Stimulated activated CD8-positive, alpha-beta memory T cell treated with anti-CD3 and anti-CD28 coated beads, Interleukin-12 subunit alpha, Interleukin-12 subunit beta, amount 100 ng/mL, for 24 hours (primary cell): Measurements from ENCODE around the gene TDRD9.
"Not testable (repeated sequence)": the region's sequence is repeated elsewhere in the genome, so short reads cannot be mapped to it uniquely, and the experiment has no call there.

Source experiments
- DNase-seq: peaks from one replicate; pipeline ENCODE4 v3.0.0-alpha.2; 2020; ENCODE audit errors: extremely low read depth

TDRD9 gene, protein sequence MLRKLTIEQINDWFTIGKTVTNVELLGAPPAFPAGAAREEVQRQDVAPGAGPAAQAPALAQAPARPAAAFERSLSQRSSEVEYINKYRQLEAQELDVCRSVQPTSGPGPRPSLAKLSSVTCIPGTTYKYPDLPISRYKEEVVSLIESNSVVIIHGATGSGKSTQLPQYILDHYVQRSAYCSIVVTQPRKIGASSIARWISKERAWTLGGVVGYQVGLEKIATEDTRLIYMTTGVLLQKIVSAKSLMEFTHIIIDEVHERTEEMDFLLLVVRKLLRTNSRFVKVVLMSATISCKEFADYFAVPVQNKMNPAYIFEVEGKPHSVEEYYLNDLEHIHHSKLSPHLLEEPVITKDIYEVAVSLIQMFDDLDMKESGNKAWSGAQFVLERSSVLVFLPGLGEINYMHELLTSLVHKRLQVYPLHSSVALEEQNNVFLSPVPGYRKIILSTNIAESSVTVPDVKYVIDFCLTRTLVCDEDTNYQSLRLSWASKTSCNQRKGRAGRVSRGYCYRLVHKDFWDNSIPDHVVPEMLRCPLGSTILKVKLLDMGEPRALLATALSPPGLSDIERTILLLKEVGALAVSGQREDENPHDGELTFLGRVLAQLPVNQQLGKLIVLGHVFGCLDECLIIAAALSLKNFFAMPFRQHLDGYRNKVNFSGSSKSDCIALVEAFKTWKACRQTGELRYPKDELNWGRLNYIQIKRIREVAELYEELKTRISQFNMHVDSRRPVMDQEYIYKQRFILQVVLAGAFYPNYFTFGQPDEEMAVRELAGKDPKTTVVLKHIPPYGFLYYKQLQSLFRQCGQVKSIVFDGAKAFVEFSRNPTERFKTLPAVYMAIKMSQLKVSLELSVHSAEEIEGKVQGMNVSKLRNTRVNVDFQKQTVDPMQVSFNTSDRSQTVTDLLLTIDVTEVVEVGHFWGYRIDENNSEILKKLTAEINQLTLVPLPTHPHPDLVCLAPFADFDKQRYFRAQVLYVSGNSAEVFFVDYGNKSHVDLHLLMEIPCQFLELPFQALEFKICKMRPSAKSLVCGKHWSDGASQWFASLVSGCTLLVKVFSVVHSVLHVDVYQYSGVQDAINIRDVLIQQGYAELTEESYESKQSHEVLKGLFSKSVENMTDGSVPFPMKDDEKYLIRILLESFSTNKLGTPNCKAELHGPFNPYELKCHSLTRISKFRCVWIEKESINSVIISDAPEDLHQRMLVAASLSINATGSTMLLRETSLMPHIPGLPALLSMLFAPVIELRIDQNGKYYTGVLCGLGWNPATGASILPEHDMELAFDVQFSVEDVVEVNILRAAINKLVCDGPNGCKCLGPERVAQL (N-terminal part only)

DNA sequence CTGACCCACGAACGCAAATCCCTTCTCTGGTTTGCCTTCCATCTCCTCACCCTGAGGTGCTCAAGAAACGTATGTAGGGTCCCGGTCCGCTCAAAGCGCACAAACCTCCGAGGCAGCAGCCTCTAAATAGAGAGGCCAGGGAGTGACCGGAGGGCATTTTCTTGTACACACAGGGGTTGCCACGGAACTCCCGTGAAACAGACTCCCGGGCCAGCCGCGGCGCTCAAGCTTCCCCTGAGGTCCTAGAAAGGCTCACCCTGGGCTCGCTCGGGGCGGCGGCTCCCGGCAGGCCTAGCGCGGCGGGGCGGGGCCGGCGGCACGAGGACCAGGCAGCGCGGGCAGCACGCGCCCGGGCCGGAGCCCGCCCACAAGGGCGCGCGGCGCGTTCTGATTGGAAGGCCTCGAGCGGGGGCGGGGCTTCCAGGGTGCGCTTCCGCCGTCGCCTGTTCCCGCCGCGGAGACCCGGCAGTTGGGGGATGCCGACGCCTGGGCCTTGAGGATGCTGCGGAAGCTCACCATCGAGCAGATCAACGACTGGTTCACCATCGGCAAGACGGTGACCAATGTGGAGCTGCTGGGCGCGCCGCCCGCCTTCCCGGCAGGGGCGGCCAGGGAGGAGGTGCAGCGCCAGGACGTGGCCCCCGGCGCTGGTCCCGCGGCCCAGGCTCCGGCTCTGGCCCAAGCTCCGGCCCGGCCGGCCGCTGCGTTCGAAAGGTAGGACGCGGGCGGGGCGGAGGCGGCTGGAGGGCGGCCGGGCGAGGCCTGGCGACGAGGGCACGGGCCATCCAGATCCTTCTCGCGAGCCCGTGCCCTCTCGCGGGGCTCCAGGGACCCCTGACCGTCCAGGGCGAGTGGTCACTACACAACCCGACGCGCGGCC lies at the start of gene TDRD9:
TSS of gene TDRD9 (plus strand) at position 446 of the 880 bp plus-strand sequence. CDS start at position 500, 54 bp downstream.
- DNase-seq: no peak

DNA sequence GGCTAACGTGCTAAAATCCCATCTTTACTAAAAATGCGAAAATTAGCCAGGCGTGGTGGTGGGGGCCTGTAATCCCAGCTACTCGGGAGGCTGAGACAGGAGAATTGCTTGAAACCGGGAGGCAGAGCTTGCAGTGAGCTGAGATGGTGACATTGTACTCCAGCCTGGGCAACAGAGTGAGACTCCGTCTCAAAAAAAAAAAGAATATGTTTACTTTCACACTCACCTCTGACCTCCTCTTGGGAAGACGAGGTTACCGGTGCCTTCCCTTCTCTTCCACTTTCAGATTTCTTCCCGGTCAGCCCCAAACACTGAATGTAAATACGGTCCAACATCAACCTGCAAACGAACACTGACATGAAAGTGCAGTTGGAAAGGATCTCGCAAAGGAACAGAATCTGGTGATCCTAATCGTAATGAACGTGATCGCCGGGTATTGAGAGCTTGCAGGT lies 49.1 kb upstream of the TDRD9 start:
- no peak for DNase-seq

DNA sequence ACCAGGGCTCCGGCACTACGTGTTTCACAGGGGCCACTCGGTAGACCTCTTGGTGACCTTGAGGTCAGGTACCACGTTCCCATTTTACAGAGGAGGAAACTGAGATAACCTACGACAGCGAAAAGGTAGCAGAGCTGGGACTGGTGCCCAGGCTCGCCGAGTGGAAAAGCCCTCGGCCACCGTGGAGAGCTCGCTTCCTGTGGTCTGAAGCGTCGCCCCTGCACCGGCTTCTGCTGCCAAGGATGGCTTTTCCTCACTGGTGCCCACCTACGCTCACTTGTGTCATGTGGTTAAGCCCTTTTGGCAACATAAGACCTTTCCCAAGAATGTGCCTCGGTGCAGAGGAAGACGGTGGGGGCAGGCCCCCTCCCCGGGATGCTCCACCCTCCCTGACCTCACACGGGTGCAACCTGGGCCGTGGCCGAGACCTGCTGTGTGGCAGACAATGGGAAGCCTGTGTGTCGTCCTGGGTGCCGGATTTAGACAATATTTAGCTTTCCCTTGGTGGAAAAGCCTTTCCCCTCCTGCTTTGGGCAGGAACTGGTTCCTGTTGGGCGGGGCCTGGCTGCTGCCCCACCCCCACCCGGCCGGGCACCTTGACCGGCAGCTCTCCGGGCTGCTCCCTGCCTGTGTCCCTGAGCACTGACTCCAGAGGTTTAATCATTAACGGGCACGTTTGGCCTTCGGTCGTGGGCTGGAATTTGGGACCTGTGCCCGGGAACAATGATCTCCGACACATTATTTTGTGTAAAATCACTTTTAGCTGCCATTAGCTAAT lies 48.5 kb upstream of the TDRD9 start:
- no peak for DNase-seq

DNA sequence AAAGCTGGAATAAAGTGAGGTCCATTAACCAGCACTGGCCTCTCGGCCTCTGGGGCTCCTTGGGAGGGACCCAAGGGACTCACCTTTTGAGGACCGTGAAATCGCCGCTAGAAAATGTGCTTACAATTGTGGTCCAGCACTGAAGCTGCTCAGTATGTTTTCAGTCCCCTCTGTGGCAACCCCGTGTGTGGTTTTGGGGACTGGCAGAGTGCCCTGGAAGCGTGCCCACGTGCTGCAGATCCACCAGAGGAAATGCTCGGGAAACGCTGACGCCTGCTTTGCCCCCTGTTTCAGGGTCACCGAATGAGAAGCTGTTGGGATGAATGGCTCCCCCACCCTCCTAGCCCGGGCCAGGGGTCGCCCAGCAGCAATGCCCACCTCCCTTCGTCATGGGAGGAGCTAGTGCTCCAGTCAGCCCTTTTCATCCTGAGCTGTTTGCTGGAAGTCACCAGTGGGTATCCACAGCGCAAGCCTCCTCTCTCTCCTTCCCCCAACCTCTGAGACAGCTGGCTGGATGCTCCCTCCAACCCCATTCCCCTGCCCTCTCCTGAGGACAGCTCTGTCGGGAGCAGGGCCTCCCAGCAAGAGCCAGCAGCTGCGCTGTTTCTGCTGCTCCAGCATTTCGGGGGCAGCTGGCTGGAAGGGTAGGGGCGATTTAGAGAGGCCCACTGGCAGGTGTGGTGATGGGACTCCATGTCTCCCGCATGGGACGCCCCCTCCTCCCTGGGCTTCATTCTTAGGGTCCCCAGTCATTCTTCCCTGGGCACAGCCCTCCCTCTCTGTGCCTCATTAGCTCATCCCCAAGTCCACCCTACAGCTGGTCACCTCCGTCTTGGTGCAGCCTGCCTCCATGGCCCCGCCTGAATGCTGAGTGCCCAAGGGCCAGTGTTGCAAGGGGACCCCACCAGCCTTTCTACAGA lies 47.6 kb upstream of the TDRD9 start:
- DNase-seq: no peak

DNA sequence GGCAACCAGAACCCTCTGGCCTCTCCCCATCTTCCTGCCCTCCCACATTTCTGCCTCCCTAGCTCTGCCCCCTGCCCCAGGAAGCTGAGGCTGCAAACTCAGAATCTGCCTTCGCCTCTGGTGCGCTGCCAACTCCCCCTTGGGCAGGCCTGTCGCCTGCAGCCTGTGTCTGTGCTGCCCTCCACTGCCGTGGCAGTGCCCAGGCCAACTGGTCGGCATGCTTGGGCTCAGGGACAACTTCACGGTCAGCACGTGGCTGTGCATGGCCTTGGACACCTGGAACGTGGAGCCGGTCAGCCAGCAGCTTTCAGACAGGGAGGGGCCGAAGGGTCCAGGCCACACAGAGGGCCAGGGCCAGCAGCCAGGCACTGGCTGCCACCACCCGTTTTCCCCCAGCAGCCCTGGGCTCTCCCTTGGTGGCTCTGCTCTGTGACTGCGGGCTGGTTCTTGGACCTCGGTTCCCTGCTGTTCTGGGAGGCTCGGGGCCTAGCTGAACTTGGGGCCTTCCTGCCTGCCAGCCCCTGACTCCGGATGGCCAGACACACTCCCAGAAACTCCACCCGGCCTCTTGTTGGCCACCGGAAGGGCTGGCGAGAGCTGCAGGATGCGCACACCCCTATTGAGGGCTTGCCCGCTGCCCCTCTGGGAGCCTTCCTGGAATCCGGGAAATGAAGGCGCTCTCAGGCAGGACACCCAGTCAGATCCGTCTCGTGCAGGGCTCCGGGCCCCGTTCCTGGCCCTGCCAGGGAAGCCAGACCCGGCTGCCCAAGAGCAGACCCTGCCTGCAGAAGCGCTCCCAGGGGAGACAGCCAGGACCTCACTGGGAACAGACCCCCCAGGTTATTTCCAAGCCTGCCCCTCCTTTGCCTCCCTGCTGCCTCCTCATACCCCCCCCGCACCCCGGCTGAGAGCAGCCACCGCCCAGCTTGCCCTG lies 46.7 kb upstream of the TDRD9 start:
- DNase-seq: no peak

DNA sequence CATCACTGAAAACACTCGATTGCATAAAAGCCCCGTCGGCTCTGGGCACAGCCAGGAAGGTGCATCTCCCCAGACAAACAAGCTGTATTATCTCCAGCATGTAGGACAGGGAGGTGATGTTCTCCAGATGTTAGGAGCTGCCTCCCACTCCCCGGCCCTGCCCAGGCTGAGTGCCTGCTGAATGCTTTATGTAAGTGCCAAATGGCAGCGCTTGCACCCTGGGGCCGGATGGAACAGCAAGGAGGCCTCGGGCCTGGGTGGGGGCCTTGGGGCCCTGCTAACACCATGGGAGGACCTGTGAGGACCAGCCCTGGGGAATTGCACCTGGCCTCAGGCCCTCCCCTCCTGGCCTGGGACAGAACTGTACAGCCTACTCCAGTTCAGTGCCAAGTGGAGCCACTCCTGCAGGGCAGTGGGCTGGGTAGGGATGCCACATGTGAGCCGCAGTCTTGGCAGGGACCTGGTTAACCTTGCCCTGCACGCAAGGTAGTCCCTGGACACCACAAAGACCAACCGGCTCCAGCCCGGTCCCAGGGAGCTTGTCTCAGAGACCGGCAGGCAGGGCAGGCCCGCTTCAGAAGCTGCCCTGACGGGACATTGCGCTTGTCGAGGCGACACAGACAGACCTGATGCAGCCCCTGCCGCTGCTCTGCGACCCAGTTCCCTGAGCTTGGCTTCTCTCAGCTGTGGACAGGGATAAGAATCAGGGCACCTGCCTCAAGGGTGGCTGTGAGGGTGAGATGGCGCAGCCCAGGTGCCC lies 45.6 kb upstream of the TDRD9 start:
- no peak for DNase-seq

DNA sequence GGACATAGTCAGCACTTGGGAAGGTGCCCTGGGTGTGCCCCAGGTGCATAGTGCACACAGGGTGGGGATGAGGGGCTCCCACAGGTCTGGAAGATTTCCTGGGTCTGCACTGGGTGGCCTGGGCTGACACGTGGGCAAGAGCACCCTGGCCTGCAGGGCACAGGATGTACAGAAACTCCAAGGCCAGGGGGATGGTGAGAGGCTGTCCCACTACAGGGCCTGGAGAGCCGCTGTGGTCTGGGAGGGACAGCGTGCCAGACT lies 45.1 kb upstream of the TDRD9 start:
- DNase-seq: no peak

DNA sequence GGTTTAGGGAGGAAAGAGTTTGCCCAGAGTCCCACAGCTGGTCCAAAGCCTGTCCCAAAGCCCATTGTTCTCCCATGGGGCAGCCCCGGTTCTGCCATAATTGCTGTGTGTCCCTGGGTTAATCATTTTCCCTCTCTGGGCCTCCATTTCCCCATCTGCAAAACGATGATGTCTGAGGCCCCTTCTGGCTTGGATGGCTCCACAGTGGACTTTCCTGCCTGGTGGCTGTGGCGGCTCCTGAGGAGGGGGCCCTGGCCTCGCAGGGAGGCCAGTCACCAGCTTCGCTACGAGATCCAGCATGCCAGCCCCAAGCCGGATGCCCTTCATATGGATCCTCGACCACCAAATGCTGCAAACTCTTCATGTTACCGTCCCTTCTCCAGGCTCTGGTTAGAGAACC lies 43.4 kb upstream of the TDRD9 start:
- DNase-seq: no peak

DNA sequence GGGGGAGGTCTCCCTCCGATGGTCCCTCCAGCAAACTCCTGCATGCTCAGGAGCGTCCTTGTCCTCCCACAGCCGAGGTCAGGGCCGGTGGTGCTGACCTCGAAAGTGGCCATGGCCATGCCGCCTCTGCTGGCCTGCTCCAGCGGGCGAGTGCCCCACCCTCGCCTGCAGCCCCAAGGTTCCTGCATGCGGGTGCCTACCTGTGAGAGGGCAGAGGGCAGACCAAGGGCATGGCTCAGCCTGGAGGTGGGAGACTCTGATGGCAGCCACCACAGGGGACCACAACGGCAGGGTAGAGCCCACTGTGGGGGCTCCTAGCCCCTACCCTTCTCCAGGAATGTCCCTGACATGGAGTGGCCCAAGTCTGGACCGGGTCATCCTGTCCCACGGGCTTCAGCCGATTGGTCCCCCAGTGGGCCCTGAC lies 42.7 kb upstream of the TDRD9 start:
- DNase-seq: no peak

DNA sequence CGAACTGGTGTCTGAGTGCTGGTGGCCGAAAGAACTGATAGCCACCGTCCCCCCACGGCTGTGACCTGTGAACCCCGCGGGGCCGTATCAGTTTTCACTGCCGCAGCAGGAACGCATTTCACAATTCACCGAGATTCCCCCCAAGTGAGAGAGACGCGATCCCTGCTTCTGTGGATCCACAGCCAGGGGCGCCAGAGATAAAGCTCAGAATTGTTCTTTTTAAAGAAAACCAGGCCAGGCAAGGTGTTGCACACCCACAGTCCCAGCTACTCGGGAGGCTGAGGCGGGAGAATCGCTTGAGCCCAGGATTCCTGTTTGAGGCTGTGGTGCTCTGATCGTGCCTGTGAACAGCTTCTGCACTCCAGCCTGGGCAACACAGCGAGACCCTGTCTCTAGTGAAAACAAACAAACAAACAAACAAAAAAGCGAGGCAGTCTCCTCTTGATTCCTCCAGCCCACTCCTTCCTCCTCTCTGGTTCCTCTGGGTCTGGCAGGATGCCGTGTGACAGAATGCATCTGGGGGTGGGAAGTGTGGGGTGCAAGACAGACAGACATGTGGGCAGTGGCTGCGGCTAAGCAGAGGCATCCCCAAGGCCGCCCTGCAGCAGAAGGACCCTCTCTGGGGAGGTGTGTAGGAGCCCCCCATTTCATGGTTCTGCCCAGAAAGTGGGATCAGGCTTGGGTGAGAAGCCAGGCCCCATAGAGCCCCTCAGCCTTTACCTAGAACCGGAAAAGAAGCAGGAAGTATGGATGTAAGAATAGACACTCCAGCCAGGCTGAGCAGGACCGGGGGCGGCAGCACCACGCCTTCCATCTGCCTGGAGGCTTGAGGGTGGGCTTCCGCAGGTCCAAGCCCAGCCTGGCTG lies 41.7 kb upstream of the TDRD9 start:
- no peak for DNase-seq

DNA sequence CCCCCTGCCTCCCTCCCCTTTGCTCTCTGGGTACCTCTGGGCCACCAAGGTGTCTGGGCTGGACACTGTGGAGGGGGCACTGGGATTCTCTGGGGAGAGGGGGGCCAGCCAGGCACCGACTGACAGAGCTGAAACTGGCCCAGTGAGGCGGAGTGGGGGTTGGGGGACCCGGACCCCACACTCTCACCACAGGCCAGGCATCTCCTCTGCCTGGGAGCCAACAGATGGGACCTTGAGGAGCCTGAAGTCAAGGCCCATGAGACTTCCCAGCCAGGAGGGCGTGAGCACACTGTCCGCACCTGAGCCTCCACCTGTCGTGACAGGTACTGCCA lies 41.1 kb upstream of the TDRD9 start:
- DNase-seq: no peak

DNA sequence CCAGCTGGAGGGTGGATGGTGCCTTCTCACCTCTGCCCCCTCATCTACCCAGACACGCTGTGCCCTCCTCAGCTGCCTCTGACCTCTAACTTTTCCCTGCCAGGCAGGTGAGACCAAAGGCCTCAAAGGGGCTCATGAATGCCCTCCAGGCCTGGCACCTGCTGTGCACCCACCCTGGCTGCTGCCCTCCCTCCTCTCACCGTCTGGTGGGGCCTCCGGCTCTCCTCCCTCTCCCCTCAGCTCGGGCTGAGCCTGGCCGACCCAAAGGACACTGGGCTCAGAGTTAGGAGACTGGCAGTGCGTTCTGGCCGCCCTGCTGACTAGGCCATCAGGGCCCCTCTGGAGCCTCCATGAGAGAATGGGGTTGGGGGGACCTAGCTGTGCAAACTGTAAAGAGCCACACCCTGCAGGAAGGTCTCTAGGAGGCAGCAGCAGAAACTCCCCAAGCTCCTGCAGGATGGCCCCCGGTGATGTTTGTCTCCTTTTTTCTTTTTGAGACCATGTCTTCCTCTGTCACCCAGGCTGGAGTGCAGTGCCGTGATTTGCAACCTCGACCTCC lies 40.6 kb upstream of the TDRD9 start:
- no peak for DNase-seq

DNA sequence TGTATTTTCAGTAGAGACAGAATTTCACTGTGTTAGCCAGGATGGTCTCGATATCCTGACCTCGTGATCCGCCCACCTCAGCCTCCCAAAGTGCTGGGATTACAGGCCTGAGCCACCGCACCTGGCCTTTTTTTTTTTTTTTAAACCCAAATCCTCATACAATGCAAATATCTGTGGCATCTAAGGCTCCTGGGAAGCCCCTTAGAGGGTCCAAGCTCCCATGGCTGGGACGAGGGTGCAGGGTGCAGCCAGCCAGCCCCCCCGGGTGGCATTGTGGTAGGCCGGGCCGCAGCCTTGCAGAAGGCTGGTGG lies 39.3 kb upstream of the TDRD9 start:
- not testable (repeated sequence) for DNase-seq

DNA sequence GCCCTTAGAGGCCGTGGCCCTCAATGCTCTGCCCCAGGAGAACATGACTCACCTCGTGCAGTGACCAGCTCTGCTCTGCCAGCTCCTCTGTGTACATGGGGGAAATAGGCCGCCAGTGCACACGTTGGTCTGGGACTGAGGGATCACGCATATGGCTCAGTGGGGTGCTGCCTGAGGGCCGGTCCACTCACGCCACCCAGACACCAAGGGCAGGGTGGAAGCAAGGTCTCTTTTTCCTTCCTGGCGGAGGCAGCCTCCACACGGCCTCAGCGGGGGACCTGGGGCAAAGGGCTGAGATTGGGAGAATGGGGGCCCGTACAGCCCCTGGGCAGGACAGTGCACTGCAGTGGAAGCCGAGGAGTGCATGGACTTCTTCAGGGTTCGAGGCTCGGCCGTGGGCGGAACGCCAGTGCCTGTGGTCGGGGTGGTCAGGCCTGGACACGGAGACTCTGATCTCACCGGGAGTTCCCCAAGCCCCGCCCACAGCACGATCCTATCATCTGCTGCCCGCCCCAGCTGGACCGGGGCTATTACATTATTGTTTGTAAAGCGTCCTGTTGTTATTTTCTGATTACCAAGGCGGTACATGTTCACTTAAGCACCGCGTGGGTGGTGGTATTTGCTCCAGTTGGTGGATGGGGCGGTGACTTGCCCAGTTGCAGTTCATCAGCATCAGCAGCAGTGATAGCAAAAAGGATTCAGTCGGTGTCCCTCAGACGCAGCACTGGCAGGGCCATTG lies 38.8 kb upstream of the TDRD9 start:
- no peak for DNase-seq

DNA sequence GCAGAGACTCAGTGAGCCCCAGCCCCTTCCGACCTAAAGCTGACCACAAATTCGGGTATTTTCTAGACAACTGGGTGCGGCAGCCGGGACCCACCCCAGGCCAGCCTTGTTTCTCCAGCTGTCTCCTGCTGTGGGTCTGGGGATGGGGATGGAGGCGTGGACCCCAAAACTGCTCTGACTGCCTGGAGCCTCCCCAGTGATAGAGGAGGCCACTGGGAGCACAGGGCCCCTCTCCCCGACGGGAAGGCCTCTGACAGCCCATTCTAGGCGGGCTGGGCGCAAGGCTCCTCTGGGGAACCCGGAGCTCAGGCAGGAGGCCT lies 38.2 kb upstream of the TDRD9 start:
- no peak for DNase-seq
